ENCODE measurements around the gene XAF1.

XAF1 gene

GRCh38 chr17:6786618-6787017 lies 30.8 kb downstream of the XAF1 start:
- Histone ChIP-seq H4K5ac (ENCODE audit: low read length) (no peak overlapping the region), H3K23ac (ENCODE audit: low read length) (no peak overlapping the region), H2BK15ac (replicated peaks; ENCODE audit: low read depth) (no peak overlapping the region), H3K79me1 (ENCODE audit: low read length) (no peaks in the 10 kb centered on the region), H3K36me3 (ENCODE audit: control insufficient read depth, insufficient read depth, low read length) (no peaks in the 10 kb centered on the region), H2BK120ac (ENCODE audit: low read depth, low read length) (no peak overlapping the region), H3K27ac (ENCODE audit: low read depth, low read length) (no peak overlapping the region), H2AK5ac (ENCODE audit: low read length) (no peak overlapping the region), H3K9ac (ENCODE audit: low read length) (no peak overlapping the region), H3K4me2 (ENCODE audit: low read length) (no peak overlapping the region), H3K4me1 (ENCODE audit: control insufficient read depth, low read depth, low read length) (no peaks in the 10 kb centered on the region), H3K27me3 (ENCODE audit: insufficient read depth, low read length, poor library complexity) (no peaks in the 10 kb centered on the region), H3K4me3 (ENCODE audit: low read length) (no peak overlapping the region), H4K8ac (ENCODE audit: low read depth, low read length) (no peak overlapping the region), H2BK5ac (ENCODE audit: low read length) (no peak overlapping the region), H3K79me2 (ENCODE audit: control insufficient read depth, insufficient read depth, low read length) (no peaks in the 10 kb centered on the region), H3K4ac (ENCODE audit: low read depth, low read length) (no peak overlapping the region), H3K18ac (ENCODE audit: low read length) (no peak overlapping the region), H3K56ac (ENCODE audit: low read length) (no peak overlapping the region)
- whole genome bisulfite sequencing (ENCODE audit: extremely low coverage, insufficient coverage, low lambda C conversion rate) = no CpG with 5 or more reads among the region's 8 CpGs
- DNase-seq = no peak

GRCh38 chr17:6787081-6787693 lies 31.3 kb downstream of the XAF1 start:
- H2AK5ac ChIP-seq (ENCODE audit: low read length) = no peak overlapping the region
- H2BK120ac ChIP-seq (ENCODE audit: low read depth, low read length) = no peak overlapping the region
- DNase-seq = no peak
- H4K5ac ChIP-seq (ENCODE audit: low read length) = no peak overlapping the region
- H3K4me1 ChIP-seq (ENCODE audit: control insufficient read depth, low read depth, low read length) = no peaks in the 10 kb centered on the region
- no peak overlapping the region for H3K4ac ChIP-seq (ENCODE audit: low read depth, low read length)
- no peak overlapping the region for H3K56ac ChIP-seq (ENCODE audit: low read length)
- no peak overlapping the region for H3K27ac ChIP-seq (ENCODE audit: low read depth, low read length)
- no peak overlapping the region for H3K4me2 ChIP-seq (ENCODE audit: low read length)
- no CpG with 5 or more reads among the region's 10 CpGs for WGBS (ENCODE audit: extremely low coverage, insufficient coverage, low lambda C conversion rate)
- no peak overlapping the region for H3K18ac ChIP-seq (ENCODE audit: low read length)
- no peak overlapping the region for H2BK5ac ChIP-seq (ENCODE audit: low read length)
- no peak overlapping the region for H4K8ac ChIP-seq (ENCODE audit: low read depth, low read length)
- H3K9ac ChIP-seq (ENCODE audit: low read length) = no peak overlapping the region
- no peaks in the 10 kb centered on the region for H3K79me2 ChIP-seq (ENCODE audit: control insufficient read depth, insufficient read depth, low read length)
- no peaks in the 10 kb centered on the region for H3K36me3 ChIP-seq (ENCODE audit: control insufficient read depth, insufficient read depth, low read length)
- H3K4me3 ChIP-seq (ENCODE audit: low read length) = no peak overlapping the region
- H3K23ac ChIP-seq (ENCODE audit: low read length) = no peak overlapping the region
- no peaks in the 10 kb centered on the region for H3K79me1 ChIP-seq (ENCODE audit: low read length)
- no peaks in the 10 kb centered on the region for H3K27me3 ChIP-seq (ENCODE audit: insufficient read depth, low read length, poor library complexity)
- no peak overlapping the region for H2BK15ac ChIP-seq (replicated peaks; ENCODE audit: low read depth)

GRCh38 chr17:6789146-6789545 lies 33.3 kb downstream of the XAF1 start:
- no peaks in the 10 kb centered on the region for H3K4me1 ChIP-seq (ENCODE audit: control insufficient read depth, low read depth, low read length)
- no peak overlapping the region for H3K18ac ChIP-seq (ENCODE audit: low read length)
- H3K27me3 ChIP-seq (ENCODE audit: insufficient read depth, low read length, poor library complexity) = no peaks in the 10 kb centered on the region
- no peak overlapping the region for H3K9ac ChIP-seq (ENCODE audit: low read length)
- H3K56ac ChIP-seq (ENCODE audit: low read length) = no peak overlapping the region
- no CpG with 5 or more reads among the region's 4 CpGs for WGBS (ENCODE audit: extremely low coverage, insufficient coverage, low lambda C conversion rate)
- H3K4me3 ChIP-seq (ENCODE audit: low read length) = no peak overlapping the region
- H3K79me2 ChIP-seq (ENCODE audit: control insufficient read depth, insufficient read depth, low read length) = no peaks in the 10 kb centered on the region
- no peak overlapping the region for H2AK5ac ChIP-seq (ENCODE audit: low read length)
- H4K8ac ChIP-seq (ENCODE audit: low read depth, low read length) = no peak overlapping the region
- no peaks in the 10 kb centered on the region for H3K79me1 ChIP-seq (ENCODE audit: low read length)
- no peak overlapping the region for H2BK120ac ChIP-seq (ENCODE audit: low read depth, low read length)
- H3K4me2 ChIP-seq (ENCODE audit: low read length) = no peak overlapping the region
- H3K36me3 ChIP-seq (ENCODE audit: control insufficient read depth, insufficient read depth, low read length) = no peaks in the 10 kb centered on the region
- DNase-seq = no peak
- H2BK15ac ChIP-seq (replicated peaks; ENCODE audit: low read depth) = no peak overlapping the region
- H4K5ac ChIP-seq (ENCODE audit: low read length) = no peak overlapping the region
- no peak overlapping the region for H3K27ac ChIP-seq (ENCODE audit: low read depth, low read length)
- no peak overlapping the region for H2BK5ac ChIP-seq (ENCODE audit: low read length)
- no peak overlapping the region for H3K23ac ChIP-seq (ENCODE audit: low read length)
- no peak overlapping the region for H3K4ac ChIP-seq (ENCODE audit: low read depth, low read length)

- no peak overlapping the region for H2BK15ac ChIP-seq (replicated peaks; ENCODE audit: low read depth)
- H3K4ac ChIP-seq (ENCODE audit: low read depth, low read length) = no peak overlapping the region
- no peak for DNase-seq
- H3K36me3 ChIP-seq (ENCODE audit: control insufficient read depth, insufficient read depth, low read length) = no peaks in the 10 kb centered on the region
- no peaks in the 10 kb centered on the region for H3K27me3 ChIP-seq (ENCODE audit: insufficient read depth, low read length, poor library complexity)
- no peak overlapping the region for H3K27ac ChIP-seq (ENCODE audit: low read depth, low read length)
- no peak overlapping the region for H4K8ac ChIP-seq (ENCODE audit: low read depth, low read length)
- no peak overlapping the region for H3K18ac ChIP-seq (ENCODE audit: low read length)
- no peaks in the 10 kb centered on the region for H3K79me2 ChIP-seq (ENCODE audit: control insufficient read depth, insufficient read depth, low read length)
- H3K4me3 ChIP-seq (ENCODE audit: low read length) = no peak overlapping the region
- no peak overlapping the region for H2BK5ac ChIP-seq (ENCODE audit: low read length)
- no peaks in the 10 kb centered on the region for H3K4me1 ChIP-seq (ENCODE audit: control insufficient read depth, low read depth, low read length)
- no peak overlapping the region for H3K4me2 ChIP-seq (ENCODE audit: low read length)
- H3K79me1 ChIP-seq (ENCODE audit: low read length) = no peaks in the 10 kb centered on the region
- no peak overlapping the region for H3K9ac ChIP-seq (ENCODE audit: low read length)
- H4K5ac ChIP-seq (ENCODE audit: low read length) = no peak overlapping the region
- WGBS (ENCODE audit: extremely low coverage, insufficient coverage, low lambda C conversion rate) = no CpG with 5 or more reads among the region's 5 CpGs
- no peak overlapping the region for H2BK120ac ChIP-seq (ENCODE audit: low read depth, low read length)
- H3K56ac ChIP-seq (ENCODE audit: low read length) = no peak overlapping the region
- no peak overlapping the region for H3K23ac ChIP-seq (ENCODE audit: low read length)
- no peak overlapping the region for H2AK5ac ChIP-seq (ENCODE audit: low read length)
Measured at GRCh38 chr17:6793748-6794493, 38.1 kb downstream of the XAF1 start.

GRCh38 chr17:6796017-6796886 lies 40.4 kb downstream of the XAF1 start:
- no peaks in the 10 kb centered on the region for H3K36me3 ChIP-seq (ENCODE audit: control insufficient read depth, insufficient read depth, low read length)
- no peak overlapping the region for H2BK15ac ChIP-seq (replicated peaks; ENCODE audit: low read depth)
- no peak overlapping the region for H2AK5ac ChIP-seq (ENCODE audit: low read length)
- no peaks in the 10 kb centered on the region for H3K79me2 ChIP-seq (ENCODE audit: control insufficient read depth, insufficient read depth, low read length)
- no peak overlapping the region for H3K4ac ChIP-seq (ENCODE audit: low read depth, low read length)
- no peak overlapping the region for H3K4me3 ChIP-seq (ENCODE audit: low read length)
- H3K18ac ChIP-seq (ENCODE audit: low read length) = no peak overlapping the region
- no peaks in the 10 kb centered on the region for H3K27me3 ChIP-seq (ENCODE audit: insufficient read depth, low read length, poor library complexity)
- no peak overlapping the region for H4K5ac ChIP-seq (ENCODE audit: low read length)
- no peaks in the 10 kb centered on the region for H3K4me1 ChIP-seq (ENCODE audit: control insufficient read depth, low read depth, low read length)
- no peak overlapping the region for H3K23ac ChIP-seq (ENCODE audit: low read length)
- no peak overlapping the region for H3K4me2 ChIP-seq (ENCODE audit: low read length)
- no peak overlapping the region for H3K27ac ChIP-seq (ENCODE audit: low read depth, low read length)
- H3K9ac ChIP-seq (ENCODE audit: low read length) = no peak overlapping the region
- H3K79me1 ChIP-seq (ENCODE audit: low read length) = no peaks in the 10 kb centered on the region
- H2BK120ac ChIP-seq (ENCODE audit: low read depth, low read length) = no peak overlapping the region
- no peak overlapping the region for H3K56ac ChIP-seq (ENCODE audit: low read length)
- H2BK5ac ChIP-seq (ENCODE audit: low read length) = no peak overlapping the region
- DNase-seq = peak; percentile 19
- no peak overlapping the region for H4K8ac ChIP-seq (ENCODE audit: low read depth, low read length)
- no CpG with 5 or more reads among the region's 10 CpGs for WGBS (ENCODE audit: extremely low coverage, insufficient coverage, low lambda C conversion rate)

Measured in mesendoderm (in vitro differentiated cells).